ENCODE measurements around the gene CAPZA1. TPM values are rescaled to one million over a fixed set of nuclear protein-coding genes. Genes with fewer than 3 reads are reported as not detected.
A peak's percentile ranks its signal among the peaks of the same experiment; 100 is the strongest.

Gene CAPZA1
- total RNA-seq, 2 donors from 2014 or later = 87.4 to 104 TPM

GRCh38 chr1:112706505-112707220 is 87.0 kb downstream of the CAPZA1 start, which contains the start of gene RHOC:
Gene RHOC, minus strand, starts transcription at chr1:112707127. Its CDS starts 3,328 bp downstream, at chr1:112703799.
- WGBS = under 1% methylated on average over 33 of the region's 61 CpGs
- peak within 1 kb of the TSS; percentile 96 to 99 for H3K4me3 ChIP-seq
- H3K27ac ChIP-seq = peak within 1 kb of the TSS; percentile 98
- no peaks in the 10 kb centered on the region for H3K27me3 ChIP-seq (replicated peaks; ENCODE audit: insufficient read depth)
- intact Hi-C loops (cut with DNase I) = loop anchor here (2.0 kb wide), 3 partner anchors 88 to 310 kb away; partner anchors contain the start of genes CAPZA1, CTTNBP2NL and ST7L
- no peaks in the 10 kb centered on the region for H3K9me3 ChIP-seq
- H3K4me1 ChIP-seq (replicated peaks) = peaks cover 25% of the 10 kb centered on the region
- TF ChIP-seq POLR2A (IDR thresholded peaks at IDR 0.05) (peak; percentile 91), CTCF (IDR thresholded peaks at IDR 0.05) (no peak)
- peak; percentile 66 for DNase-seq (ENCODE audit: low spot score)
- no peaks in the 10 kb centered on the region for H3K36me3 ChIP-seq

DNA sequence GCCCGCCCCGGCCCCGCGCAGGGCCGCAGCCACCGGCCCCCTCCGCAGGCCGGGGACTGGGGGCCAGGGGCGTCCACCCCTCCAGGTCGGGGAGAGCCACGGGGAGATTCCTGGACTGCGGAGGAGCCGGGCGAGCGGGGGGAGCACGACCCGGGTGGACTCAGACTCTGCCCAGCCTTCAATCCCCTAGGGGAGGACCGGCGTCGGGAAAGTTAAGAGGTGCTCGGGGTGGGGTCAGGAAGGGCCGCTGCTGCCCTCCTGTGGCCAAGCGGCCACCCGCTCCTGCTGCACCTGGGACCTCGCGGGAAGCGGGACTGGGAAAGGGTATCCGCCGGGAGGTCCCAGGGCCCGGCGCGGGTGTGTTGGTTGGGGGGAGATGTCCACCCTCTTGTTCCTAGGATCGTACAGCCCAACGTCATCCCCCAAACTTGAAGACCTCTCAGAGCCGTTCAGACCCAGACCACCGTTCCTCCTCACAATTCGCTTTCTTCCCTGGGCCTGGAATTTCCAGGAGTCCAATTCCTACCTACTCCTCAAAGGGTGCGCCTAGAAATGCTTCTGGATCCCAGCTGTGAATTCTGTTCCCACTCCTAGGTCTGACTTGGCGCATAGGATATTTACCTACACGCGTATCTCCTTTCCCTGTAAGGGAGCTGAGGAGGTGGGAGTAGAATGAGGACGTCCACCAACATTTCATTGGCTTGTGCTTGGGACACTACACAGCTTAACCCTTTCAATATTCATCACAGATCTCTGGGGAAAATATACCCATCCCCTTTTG is 87.8 kb downstream of the CAPZA1 start:
- Histone ChIP-seq H3K4me3 (peak overlapping the region; percentile 96 to 99), H3K9me3 (no peaks in the 10 kb centered on the region), H3K36me3 (no peaks in the 10 kb centered on the region), H3K27me3 (replicated peaks; ENCODE audit: insufficient read depth) (no peaks in the 10 kb centered on the region), H3K4me1 (replicated peaks) (peaks cover 18% of the 10 kb centered on the region), H3K27ac (peak overlapping the region; percentile 98)
- TF ChIP-seq CTCF (IDR thresholded peaks at IDR 0.05) = peak; percentile 89 to 95 (median 92)
- TF ChIP-seq POLR2AphosphoS5 (IDR thresholded peaks at IDR 0.05) = peak; percentile 50
- no peak for TF ChIP-seq POLR2A (IDR thresholded peaks at IDR 0.05)
- DNase-seq (ENCODE audit: low spot score) = peak; percentile 90
- intact Hi-C loops (cut with DNase I) = loop anchor here (2.0 kb wide), 3 partner anchors 89 to 311 kb away; partner anchors contain the start of genes CAPZA1, CTTNBP2NL and ST7L
- 4% methylated on average over 27 of the region's 42 CpGs for WGBS

DNA sequence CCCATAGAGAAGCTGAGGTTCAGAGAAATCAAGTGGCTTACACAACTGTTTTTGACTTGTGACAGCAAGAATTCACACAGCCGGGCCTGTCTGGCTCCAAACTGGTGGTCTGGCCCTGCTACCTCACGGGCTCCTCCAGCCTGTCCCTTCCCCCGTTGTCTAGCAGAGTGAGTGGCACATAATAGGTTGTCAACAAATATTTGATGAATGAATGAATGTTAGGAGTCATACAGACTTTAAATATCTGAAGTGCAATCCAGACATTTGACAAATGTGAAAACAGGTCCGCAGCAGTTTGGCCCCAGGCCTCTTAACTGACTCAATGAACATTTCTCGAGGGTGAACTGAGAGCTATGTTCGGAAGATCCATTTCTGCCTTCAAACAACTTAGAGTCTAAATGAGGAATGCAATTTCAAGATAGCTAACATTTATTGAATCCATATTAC is 88.4 kb downstream of the CAPZA1 start:
- Histone ChIP-seq H3K36me3 (no peaks in the 10 kb centered on the region), H3K27ac (peak overlapping the region; percentile 98), H3K9me3 (no peaks in the 10 kb centered on the region), H3K4me3 (no peak overlapping the region), H3K27me3 (replicated peaks; ENCODE audit: insufficient read depth) (no peaks in the 10 kb centered on the region), H3K4me1 (replicated peaks) (peaks cover 14% of the 10 kb centered on the region)
- TF ChIP-seq CTCF (IDR thresholded peaks at IDR 0.05) (no peak), POLR2A (IDR thresholded peaks at IDR 0.05) (no peak), POLR2AphosphoS5 (IDR thresholded peaks at IDR 0.05) (no peak)
- WGBS = 73% methylated on average over 6 of the region's 6 CpGs
- DNase-seq (ENCODE audit: low spot score) = no peak
- intact Hi-C loops (cut with DNase I) = no loop called here

- no peak for TF ChIP-seq POLR2AphosphoS5 (IDR thresholded peaks at IDR 0.05)
- no peak for TF ChIP-seq CTCF (IDR thresholded peaks at IDR 0.05)
- TF ChIP-seq POLR2A (IDR thresholded peaks at IDR 0.05) = no peak
- Histone ChIP-seq H3K36me3 (no peaks in the 10 kb centered on the region), H3K9me3 (no peaks in the 10 kb centered on the region), H3K27me3 (replicated peaks; ENCODE audit: insufficient read depth) (no peaks in the 10 kb centered on the region), H3K4me3 (no peak overlapping the region), H3K27ac (no peak overlapping the region), H3K4me1 (replicated peaks) (peaks cover 13% of the 10 kb centered on the region)
- intact Hi-C loops (cut with DNase I) = no loop called here
- no peak for DNase-seq (ENCODE audit: low spot score)
- 96% methylated on average over 3 of the region's 3 CpGs for WGBS
These were observed 88.9 kb downstream of the CAPZA1 start for GRCh38 chr1:112708489-112708888.
